H7 (cell line): ENCODE data around the gene UACA. TPM values are rescaled to one million over a fixed set of nuclear protein-coding genes. Genes with fewer than 3 reads are reported as not detected.
A peak's percentile ranks its signal among the peaks of the same experiment; 100 is the strongest.
"Not testable (repeated sequence)": the region's sequence is repeated elsewhere in the genome, so short reads cannot be mapped to it uniquely, and the experiment has no call there.

Source experiments
- DNase-seq: peaks from one replicate; pipeline ENCODE4 v3.0.0; 2012
- H3K27me3 ChIP-seq: 2 replicates; pipeline ENCODE4 v1.6.0; 2011; ENCODE audit warnings: mild to moderate bottlenecking, low read length; ENCODE audit not compliant: control insufficient read depth, insufficient read depth
- H3K36me3 ChIP-seq: replicated peaks from 2 replicates; pipeline ENCODE4 v1.5.1; 2011; ENCODE audit warnings: low read length; ENCODE audit not compliant: control insufficient read depth, insufficient read depth
- H3K4me3 ChIP-seq: 2 replicates; pipeline ENCODE4 v1.5.1; 2011; ENCODE audit warnings: low read depth, mild to moderate bottlenecking, control low read depth, low read length, moderate library complexity; ENCODE audit not compliant: insufficient read depth
- total RNA-seq: library from RNA; depleted of rRNA; stranded (reverse); fragments of >200 nt; shearing (Covaris generic); gene quantifications from 2 replicates; pipeline ENCODE4 v1.2.3, GENCODE V29; 2014

UACA gene
- total RNA-seq, 1 experiment from 2014 or later, result 21.1 TPM

- no peak overlapping the region for H3K4me3 ChIP-seq
- no peak for DNase-seq
- H3K27me3 ChIP-seq, result no peaks in the 10 kb centered on the region
- H3K36me3 ChIP-seq, result no peaks in the 10 kb centered on the region
Observed at GRCh38 chr15:70748281-70748747, 15.0 kb downstream of the UACA start.

- H3K4me3 ChIP-seq, H3K27me3 ChIP-seq, H3K36me3 ChIP-seq, DNase-seq: not testable (repeated sequence)
Observed at GRCh38 chr15:70746598-70746997, 16.8 kb downstream of the UACA start.

- no peak overlapping the region for H3K4me3 ChIP-seq
- H3K36me3 ChIP-seq, result no peaks in the 10 kb centered on the region
- no peaks in the 10 kb centered on the region for H3K27me3 ChIP-seq
- DNase-seq, result no peak
Observed at GRCh38 chr15:70742928-70743327, 20.4 kb downstream of the UACA start.

DNA sequence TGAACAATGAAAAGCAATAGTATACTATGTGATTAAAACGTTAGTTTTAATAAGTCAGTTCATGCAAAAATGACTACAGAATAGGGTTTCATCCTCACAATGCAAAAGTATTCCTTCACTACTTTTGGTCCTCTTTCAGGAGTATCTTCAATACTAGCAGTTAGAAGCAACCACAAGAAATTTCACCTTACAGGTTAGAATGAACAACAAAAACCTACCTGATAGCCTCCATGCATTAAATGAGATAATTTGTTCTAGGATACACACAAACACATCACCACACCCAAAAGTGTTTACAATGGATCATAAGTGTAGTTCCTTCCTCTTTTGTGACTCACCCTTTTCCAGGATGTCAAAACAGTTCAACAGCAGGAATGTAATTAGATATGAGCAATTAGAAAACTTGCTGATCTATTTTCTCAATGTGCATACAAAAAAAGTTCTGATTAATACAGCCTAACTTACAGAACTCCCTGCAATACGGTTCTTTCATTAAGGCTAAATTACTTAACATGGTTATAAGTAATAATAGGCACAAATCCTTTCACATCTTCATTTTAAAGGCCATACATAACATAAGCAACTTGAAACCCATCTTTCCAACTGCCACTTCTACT lies 21.6 kb downstream of the UACA start:
- Histone ChIP-seq H3K27me3 (no peaks in the 10 kb centered on the region), H3K36me3 (no peaks in the 10 kb centered on the region), H3K4me3 (no peak overlapping the region)
- DNase-seq, result no peak

- Histone ChIP-seq H3K27me3 (no peaks in the 10 kb centered on the region), H3K36me3 (no peaks in the 10 kb centered on the region), H3K4me3 (no peak overlapping the region)
- no peak for DNase-seq
Observed at GRCh38 chr15:70741107-70741531, 22.2 kb downstream of the UACA start.

DNA sequence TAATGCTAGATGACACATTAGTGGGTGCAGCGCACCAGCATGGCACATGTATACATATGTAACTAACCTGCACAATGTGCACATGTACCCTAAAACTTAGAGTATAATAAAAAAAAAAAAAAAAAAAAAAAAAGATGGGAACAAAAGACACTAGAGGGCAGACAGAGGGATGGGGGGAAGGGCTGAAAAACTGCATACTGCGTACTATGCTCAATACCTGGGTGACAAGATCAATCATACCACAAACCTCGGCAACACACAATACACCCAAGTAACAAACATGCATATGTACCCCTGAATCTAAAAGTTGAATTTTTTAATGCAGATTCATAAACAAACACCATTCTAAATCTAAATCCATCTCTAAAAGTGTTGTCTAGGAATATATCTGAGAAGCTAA lies 28.3 kb downstream of the UACA start:
- DNase-seq, H3K36me3 ChIP-seq, H3K27me3 ChIP-seq, H3K4me3 ChIP-seq: not testable (repeated sequence)

- no peak for DNase-seq
- H3K36me3 ChIP-seq, result no peaks in the 10 kb centered on the region
- H3K4me3 ChIP-seq, result no peak overlapping the region
- no peaks in the 10 kb centered on the region for H3K27me3 ChIP-seq
Observed at GRCh38 chr15:70729164-70729563, 34.2 kb downstream of the UACA start.

DNA sequence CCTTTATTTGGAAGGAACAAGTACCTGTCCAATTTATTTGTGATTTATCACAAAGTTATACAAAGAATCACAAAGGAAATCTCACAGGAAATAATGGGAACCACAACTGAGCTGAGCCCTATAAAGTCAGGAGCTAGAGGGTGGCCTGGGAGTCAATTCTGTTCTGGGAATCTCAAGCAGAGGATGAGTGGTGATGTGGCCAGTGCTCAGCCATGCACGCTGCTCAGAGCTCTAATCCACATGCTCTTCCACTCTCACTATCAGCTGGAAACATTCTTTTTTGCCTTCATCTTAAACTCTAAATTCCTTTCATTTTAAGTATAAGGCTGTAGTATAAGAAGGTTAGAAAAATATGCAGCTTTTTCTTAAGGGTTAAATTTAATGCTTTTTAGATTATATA lies 36.6 kb downstream of the UACA start:
- H3K4me3 ChIP-seq, result no peak overlapping the region
- H3K36me3 ChIP-seq, result no peaks in the 10 kb centered on the region
- no peaks in the 10 kb centered on the region for H3K27me3 ChIP-seq
- peak; percentile 29 for DNase-seq

DNA sequence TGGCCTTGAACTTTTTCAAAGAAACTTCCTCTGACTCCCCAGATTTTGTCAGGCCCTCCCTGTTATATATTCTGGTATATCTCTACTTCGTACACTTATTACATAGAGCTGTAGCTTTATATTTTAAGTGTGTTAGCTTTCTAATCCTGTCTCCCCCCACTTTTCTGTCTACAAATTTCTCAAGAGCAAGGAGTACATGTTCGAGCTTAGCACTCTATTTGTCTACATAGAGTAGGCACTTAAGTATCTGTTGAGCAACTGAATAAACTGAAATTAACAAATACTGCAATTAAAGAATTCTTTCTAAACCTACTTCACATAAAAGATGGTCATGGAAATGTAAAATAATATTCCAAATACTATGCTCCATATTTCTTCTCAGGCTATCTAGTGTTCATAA lies 39.4 kb downstream of the UACA start:
- no peaks in the 10 kb centered on the region for H3K36me3 ChIP-seq
- no peaks in the 10 kb centered on the region for H3K27me3 ChIP-seq
- no peak for DNase-seq
- H3K4me3 ChIP-seq, result no peak overlapping the region

DNA sequence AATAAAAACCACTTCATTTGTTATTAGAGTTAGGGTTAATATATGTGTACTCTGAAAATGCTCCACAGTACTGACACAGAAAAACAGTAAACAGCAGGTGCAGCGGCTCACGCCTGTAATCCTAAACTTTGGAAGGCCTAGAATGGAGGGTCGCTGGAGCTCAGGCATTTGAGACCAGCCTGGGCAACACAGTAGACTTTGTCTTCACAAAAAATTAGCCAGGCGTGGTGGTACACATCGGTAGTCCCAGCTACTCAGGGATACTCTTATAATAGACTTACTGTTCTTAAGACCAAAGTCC lies 40.3 kb downstream of the UACA start:
- H3K27me3 ChIP-seq, result no peaks in the 10 kb centered on the region

GRCh38 chr15:70722266-70723121 lies 40.9 kb downstream of the UACA start:
- DNase-seq, result peak; percentile 41
- H3K36me3 ChIP-seq, result no peaks in the 10 kb centered on the region
- H3K4me3 ChIP-seq, result no peak overlapping the region
- no peaks in the 10 kb centered on the region for H3K27me3 ChIP-seq

More for the DNA sequence above, 40.3 kb downstream of the UACA start:
- H3K4me3 ChIP-seq, result no peak overlapping the region
- no peak for DNase-seq
- H3K36me3 ChIP-seq, result no peaks in the 10 kb centered on the region

- DNase-seq, result no peak
- no peaks in the 10 kb centered on the region for H3K36me3 ChIP-seq
- H3K4me3 ChIP-seq, result no peak overlapping the region
- no peaks in the 10 kb centered on the region for H3K27me3 ChIP-seq
Observed at GRCh38 chr15:70720228-70721016, 42.9 kb downstream of the UACA start.

GRCh38 chr15:70717237-70717793 lies 46.0 kb downstream of the UACA start:
- Histone ChIP-seq H3K27me3 (no peaks in the 10 kb centered on the region), H3K4me3 (no peak overlapping the region), H3K36me3 (no peaks in the 10 kb centered on the region)
- no peak for DNase-seq

- no peak overlapping the region for H3K4me3 ChIP-seq
Observed at GRCh38 chr15:70715840-70716485, 47.4 kb downstream of the UACA start.

More at GRCh38 chr15:70715840-70716485, 47.4 kb downstream of the UACA start:
- H3K27me3 ChIP-seq, result no peaks in the 10 kb centered on the region
- no peaks in the 10 kb centered on the region for H3K36me3 ChIP-seq
- no peak for DNase-seq
